GM19240 (cell line): Measurements from ENCODE around the gene GRID1.

Source experiments
- DNase-seq: peaks from one replicate; pipeline ENCODE4 v3.0.0; 2011; ENCODE audit warnings: low spot score; ENCODE audit not compliant: insufficient read length

GRID1 gene

GRCh38 chr10:85558533-85558932 lies 808.1 kb downstream of the GRID1 start:
- DNase-seq = no peak

DNA sequence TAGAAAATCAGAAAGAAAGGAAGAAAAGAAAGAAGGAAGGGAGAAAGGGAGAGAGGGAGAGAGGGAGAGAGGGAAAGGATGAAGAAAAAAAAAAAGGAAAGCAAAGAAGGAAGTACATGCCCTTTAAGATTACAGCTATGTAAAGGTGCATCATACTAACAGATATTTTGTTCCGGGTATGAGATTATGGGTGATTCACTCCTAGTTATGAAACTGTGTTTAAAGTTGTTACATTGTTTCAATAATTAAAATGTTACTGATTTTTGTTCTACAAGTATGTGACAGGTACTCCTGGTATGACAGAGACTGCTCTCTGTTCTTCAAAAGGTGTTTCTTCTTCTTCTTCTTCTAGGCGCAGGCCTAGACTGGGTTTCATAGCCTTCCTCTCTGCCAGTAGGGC lies 808.9 kb downstream of the GRID1 start:
- DNase-seq = no peak

GRCh38 chr10:85557077-85557476 lies 809.5 kb downstream of the GRID1 start:
- DNase-seq = no peak
